AG10803 (cell line): ENCODE results near the gene LBR.
"Not testable (repeated sequence)": the region's sequence is repeated elsewhere in the genome, so short reads cannot be mapped to it uniquely, and the experiment has no call there.

ENCODE experiments used
- DNase-seq: peaks from one replicate; pipeline ENCODE4 v3.0.0; 2010; ENCODE audit warnings: low read depth
- H3K4me3 ChIP-seq: 2 replicates; pipeline ENCODE4 v1.5.1; 2011; ENCODE audit warnings: mild to moderate bottlenecking, low read length, control low read depth
- CTCF ChIP-seq: conservative IDR thresholded peaks from 2 replicates; pipeline ENCODE4 v1.5.1; 2011; ENCODE audit warnings: mild to moderate bottlenecking, low read length, control low read depth, inconsistent platforms

The LBR gene

DNA sequence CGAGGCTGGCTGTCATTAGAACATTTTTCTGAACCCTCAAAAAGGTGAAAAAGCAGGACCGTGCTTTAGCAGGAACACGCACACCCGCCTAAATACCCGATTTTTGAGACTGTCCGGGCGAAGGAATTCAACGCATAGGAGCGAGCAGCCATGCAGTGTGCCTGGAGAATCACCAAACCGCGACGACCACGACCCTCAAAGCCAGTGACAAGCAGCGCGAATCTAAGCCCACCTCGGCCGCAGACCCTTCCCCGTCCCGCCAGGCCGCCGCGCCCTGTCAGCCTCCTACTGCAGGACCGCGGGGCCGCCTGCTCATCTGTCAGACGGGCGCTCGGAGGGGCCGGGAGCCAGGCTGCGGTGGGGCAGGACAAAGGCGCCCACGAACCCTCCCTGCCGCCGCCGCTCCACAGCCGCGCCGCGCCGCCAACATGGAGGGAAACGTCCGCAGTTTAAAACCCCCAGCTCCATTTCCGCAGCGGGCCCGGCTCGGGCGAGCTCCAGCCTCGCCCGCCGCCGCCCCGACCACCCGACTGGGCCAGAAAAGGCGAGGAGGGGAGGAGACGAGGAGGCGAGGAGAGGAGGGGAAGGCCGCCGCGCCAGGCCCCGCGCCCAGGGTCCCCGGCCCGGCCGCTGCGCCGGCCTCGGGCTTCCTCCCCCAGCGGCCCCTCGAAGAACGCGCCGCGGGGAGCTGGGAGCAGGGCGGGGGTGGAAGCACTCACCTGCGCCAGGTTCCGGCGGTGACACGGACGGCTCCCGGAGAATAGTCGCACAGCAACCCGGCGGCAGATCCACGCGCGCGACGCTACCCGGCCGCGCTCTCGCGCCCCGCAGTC, at the start of gene LBR:
Gene LBR (minus strand): TSS at position 804 of the 833 bp plus-strand sequence. CDS start 3,963 bp downstream, outside the sequence.
- H3K4me3 ChIP-seq, result peak within 1 kb of the TSS; percentile 86
- peak; percentile 30 for DNase-seq
- no peak for TF ChIP-seq CTCF

DNA sequence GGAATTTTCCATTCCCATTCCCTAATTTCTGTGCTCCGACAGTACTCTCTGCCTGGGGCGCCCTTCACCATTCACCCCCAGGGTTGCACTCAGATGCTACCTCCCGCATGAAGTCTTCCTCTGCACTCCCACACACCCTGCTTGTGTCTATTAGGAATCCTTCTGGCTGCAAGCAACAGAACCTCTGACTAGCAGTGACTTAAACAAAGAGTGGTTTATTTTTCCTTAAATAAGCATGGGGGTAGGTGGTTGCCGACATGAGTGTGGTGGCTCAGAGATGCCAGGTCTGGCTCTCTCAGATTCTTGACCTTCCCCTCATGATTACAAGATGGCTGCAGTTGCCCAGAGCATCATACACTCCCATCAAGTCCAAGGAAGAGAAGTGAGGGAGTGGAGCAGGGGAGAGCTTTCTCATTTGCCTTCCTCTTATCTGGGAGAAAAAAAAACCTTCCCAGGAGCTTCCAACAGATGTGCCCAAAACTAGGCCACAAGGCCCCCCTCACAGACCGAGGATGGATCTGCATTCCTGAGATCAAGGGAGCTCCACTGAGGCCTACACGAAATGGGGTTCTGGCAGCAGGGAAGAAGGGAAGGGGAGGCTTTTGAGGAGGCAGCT, 49.6 kb upstream of the LBR start:
- DNase-seq, result no peak
- H3K4me3 ChIP-seq, result no peak overlapping the region
- TF ChIP-seq CTCF, result no peak

- DNase-seq, result no peak
- no peak for TF ChIP-seq CTCF
- no peak overlapping the region for H3K4me3 ChIP-seq
Measured at GRCh38 chr1:225476538-225476988, 48.7 kb upstream of the LBR start.

DNA sequence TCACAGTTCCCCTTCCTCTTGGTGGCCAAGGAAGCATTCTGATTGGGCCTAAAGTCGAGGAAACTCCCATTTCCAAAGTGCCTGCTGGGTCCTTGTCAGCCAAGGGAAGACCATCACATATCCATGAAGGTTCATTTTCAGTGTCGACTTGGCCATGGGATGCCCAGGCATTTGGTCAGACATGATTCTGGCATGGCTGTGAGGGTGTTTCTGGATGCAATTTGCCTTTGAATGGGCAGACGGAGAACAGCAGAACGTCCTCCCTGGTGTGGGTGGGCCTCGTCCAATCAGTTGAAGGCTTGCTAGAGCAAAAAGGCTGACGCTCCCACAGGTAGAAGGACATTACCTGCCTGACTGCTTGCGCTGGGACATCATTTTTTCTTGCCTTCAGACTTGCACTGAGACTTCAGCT, 48.3 kb upstream of the LBR start:
- no peak overlapping the region for H3K4me3 ChIP-seq
- DNase-seq, result no peak
- TF ChIP-seq CTCF, result no peak

- H3K4me3 ChIP-seq, result no peak overlapping the region; the same call in 1 of the 2 replicates
- peak; percentile 95 for TF ChIP-seq CTCF
- peak; percentile 44 for DNase-seq
Measured at GRCh38 chr1:225474986-225475820, 47.4 kb upstream of the LBR start.

DNA sequence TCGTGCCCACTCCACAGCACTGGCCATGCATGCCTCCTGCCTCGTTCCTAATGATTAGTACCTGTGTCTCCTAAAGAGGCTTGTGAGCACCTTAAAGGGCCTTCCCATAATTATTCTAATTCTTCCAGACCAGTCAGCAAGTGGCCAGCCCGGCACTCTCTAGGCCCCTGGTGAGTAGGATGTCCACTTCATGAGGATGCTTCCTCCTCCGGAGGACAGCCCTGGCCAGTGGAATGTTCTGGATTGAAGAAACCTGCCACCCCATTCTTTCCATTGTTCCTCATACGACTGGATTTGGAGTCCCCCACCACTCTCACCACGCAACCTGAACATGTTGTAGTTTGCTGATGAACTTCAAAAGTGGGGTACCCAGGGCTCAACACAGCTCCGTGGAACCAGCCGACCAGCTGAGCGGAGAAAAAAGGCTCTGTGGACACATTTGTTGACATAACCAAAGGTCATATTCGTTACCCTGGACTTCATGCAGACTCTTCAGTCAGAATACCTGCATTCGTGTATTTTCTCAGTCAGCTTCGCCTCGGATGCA, 46.7 kb upstream of the LBR start:
- no peak overlapping the region for H3K4me3 ChIP-seq
- DNase-seq, result no peak
- no peak for TF ChIP-seq CTCF

GRCh38 chr1:225473676-225474438, 46.0 kb upstream of the LBR start:
- H3K4me3 ChIP-seq, DNase-seq: not testable (repeated sequence)

DNA sequence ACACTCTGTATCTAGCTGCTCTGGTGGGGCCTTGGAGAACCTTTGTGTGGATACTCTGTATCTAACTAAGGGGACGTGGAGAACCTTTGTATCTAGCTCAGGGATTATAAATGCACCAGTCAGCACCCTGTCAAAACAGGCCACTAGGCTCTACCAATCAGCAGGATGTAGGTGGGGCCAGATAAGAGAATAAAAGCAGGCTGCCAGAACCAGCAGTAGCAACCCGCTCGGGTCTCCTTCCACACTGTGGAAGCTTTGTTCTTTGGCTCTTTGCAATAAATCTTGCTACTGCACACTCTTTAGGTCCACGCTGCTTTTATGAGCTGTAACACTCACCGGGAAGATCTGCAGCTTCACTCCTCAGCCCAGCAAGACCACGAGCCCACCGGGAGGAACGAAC, 45.4 kb upstream of the LBR start:
- DNase-seq, result not testable (repeated sequence)

More for the DNA sequence above, 45.4 kb upstream of the LBR start:
- H3K4me3 ChIP-seq, result not testable (repeated sequence)
